Caco-2 (cell line): ENCODE results near the gene KCNQ1OT1. TPM values are rescaled to one million over a fixed set of nuclear protein-coding genes. Genes with fewer than 3 reads are reported as not detected.
A peak's percentile ranks its signal among the peaks of the same experiment; 100 is the strongest.

Experiments used
- BruUV-seq: library from RNA; stranded (reverse); fragments of 400-500 nt; replicated peaks from 2 replicates; lab custom pipeline; 2021; lab: Mats Ljungman, UMichigan
- CTCF ChIA-PET: fragments of 300-600 bp; sonication (Branson Sonifier 250); formaldehyde crosslinking; loops from one replicate; lab custom pipeline; 2022; ENCODE audit warnings: antibody characterized with exemption; lab: Charles Lee
- POLR2A ChIA-PET: fragments of 300-600 bp; sonication (Branson Sonifier 250); formaldehyde crosslinking; loops from one replicate; lab custom pipeline; 2022; ENCODE audit warnings: antibody characterized with exemption; lab: Charles Lee
- DNase-seq, 2 experiments: peaks; one replicate each; pipeline versions ENCODE4 v3.0.0 to v3.0.0-alpha.2; 2020 to 2022
- H3K27me3 ChIP-seq: replicated peaks from 2 replicates; pipeline ENCODE4 v1.6.0; 2011; ENCODE audit warnings: low read length; ENCODE audit not compliant: control insufficient read depth, insufficient read depth
- H3K36me3 ChIP-seq: 2 replicates; pipeline ENCODE4 v1.5.1; 2011; ENCODE audit warnings: low read length; ENCODE audit not compliant: control insufficient read depth, insufficient read depth
- H3K4me1 ChIP-seq: fragments of 250-450 bp; sonication (Bioruptor Pico); 2 replicates; pipeline ENCODE4 v1.5.1; 2020; ENCODE audit warnings: mild to moderate bottlenecking
- H3K4me3 ChIP-seq: 2 replicates; pipeline ENCODE4 v1.5.1; 2011; ENCODE audit warnings: low read depth, mild to moderate bottlenecking, control low read depth, low read length
- H3K9me3 ChIP-seq: fragments of 250-450 bp; sonication (Bioruptor Pico); 2 replicates; pipeline ENCODE4 v1.5.1; 2020; ENCODE audit warnings: mild to moderate bottlenecking, moderate library complexity
- H3K27ac Mint-ChIP-seq: one replicate; pipeline ENCODE4 v1.8.0; 2022; ENCODE audit warnings: mixed read lengths; ENCODE audit not compliant: unreplicated experiment
- H3K27me3 Mint-ChIP-seq: one replicate; pipeline ENCODE4 v1.8.0; 2022; ENCODE audit warnings: mixed read lengths; ENCODE audit not compliant: insufficient read depth, unreplicated experiment
- H3K36me3 Mint-ChIP-seq: one replicate; pipeline ENCODE4 v1.8.0; 2022; ENCODE audit warnings: mild to moderate bottlenecking, mixed read lengths; ENCODE audit not compliant: insufficient read depth, unreplicated experiment
- H3K4me1 Mint-ChIP-seq: one replicate; pipeline ENCODE4 v1.8.0; 2022; ENCODE audit warnings: low read depth, mixed read lengths; ENCODE audit not compliant: unreplicated experiment
- H3K4me3 Mint-ChIP-seq: one replicate; pipeline ENCODE4 v1.8.0; 2022; ENCODE audit warnings: mild to moderate bottlenecking, moderate library complexity, mixed read lengths; ENCODE audit not compliant: unreplicated experiment
- H3K9me3 Mint-ChIP-seq: one replicate; pipeline ENCODE4 v1.8.0; 2022; ENCODE audit warnings: mixed read lengths; ENCODE audit not compliant: unreplicated experiment
- CTCF ChIP-seq, 2 experiments: fragments of 200-600 bp in 1 of 2; IDR thresholded peaks; 1 replicate in 1 of 2; 2 replicates in 1 of 2; pipeline versions ENCODE4 v1.5.1 to v1.8.0; 2011 to 2022; ENCODE audit warnings: antibody characterized with exemption in 1 of 2, control low read depth in 1 of 2, inconsistent platforms in 1 of 2, low read depth in 1 of 2, low read length in 1 of 2, mild to moderate bottlenecking in 1 of 2, moderate library complexity in 1 of 2; ENCODE audit not compliant: insufficient read depth in 1 of 2, severe bottlenecking in 1 of 2, unreplicated experiment in 1 of 2
- intact Hi-C: fragments of 100-400 bp; cut with micrococcal nuclease; formaldehyde crosslinking; loops from one replicate; pipeline ENCODE4 v1.10.0; 2022; ENCODE audit not compliant: unreplicated experiment
- total RNA-seq: library from RNA; stranded (reverse); gene quantifications from 2 replicates; pipeline ENCODE4 v1.2.3, GENCODE V29; 2022

KCNQ1OT1 gene
- total RNA-seq, 1 experiment from 2014 or later: 7.5 TPM

- no peak overlapping the region for H3K27ac Mint-ChIP-seq
- no TSS peak for BruUV-seq
- CTCF ChIA-PET: no interaction called here
Observed at GRCh38 chr11:2685566-2686359, 14.0 kb downstream of the KCNQ1OT1 start.

GRCh38 chr11:2685051-2685450 is 14.7 kb downstream of the KCNQ1OT1 start:
- ChIA-PET POLR2A (no interaction called here), CTCF (no interaction called here)
- Mint-ChIP-seq H3K9me3 (no peaks in the 10 kb centered on the region), H3K36me3 (peaks cover 66% of the 10 kb centered on the region), H3K4me3 (no peak overlapping the region), H3K27me3 (no peaks in the 10 kb centered on the region), H3K4me1 (peaks cover 15% of the 10 kb centered on the region), H3K27ac (no peak overlapping the region)
- peaks cover 16% of the 10 kb centered on the region for H3K36me3 ChIP-seq
- intact Hi-C loops: loop anchor here (5.0 kb wide), 1 partner anchor 153 kb away; no protein-coding TSS in a partner anchor
- H3K4me1 ChIP-seq: no peaks in the 10 kb centered on the region
- H3K27me3 ChIP-seq: no peaks in the 10 kb centered on the region
- H3K9me3 ChIP-seq: no peaks in the 10 kb centered on the region
- no peak for TF ChIP-seq CTCF (IDR thresholded peaks at IDR 0.05; ENCODE audit: insufficient read depth in 1 of 2, low read depth in 1 of 2, low read length in 1 of 2, severe bottlenecking in 1 of 2, unreplicated experiment in 1 of 2)
- H3K4me3 ChIP-seq: no peak overlapping the region
- DNase-seq: peak in 1 of 2 experiments; percentile 11
- no TSS peak for BruUV-seq

More at GRCh38 chr11:2685566-2686359, 14.0 kb downstream of the KCNQ1OT1 start:
- intact Hi-C loops: loop anchor here (5.0 kb wide), 1 partner anchor 153 kb away; no protein-coding TSS in a partner anchor
- H3K27me3 ChIP-seq: no peaks in the 10 kb centered on the region
- H3K9me3 Mint-ChIP-seq: no peaks in the 10 kb centered on the region
- H3K4me3 ChIP-seq: no peak overlapping the region
- peaks cover 20% of the 10 kb centered on the region for H3K36me3 ChIP-seq
- no peak overlapping the region for H3K4me3 Mint-ChIP-seq
- H3K4me1 Mint-ChIP-seq: peaks cover 20% of the 10 kb centered on the region
- H3K27me3 Mint-ChIP-seq: no peaks in the 10 kb centered on the region
- no peaks in the 10 kb centered on the region for H3K9me3 ChIP-seq
- peak in 1 of 2 experiments; percentile 29 for DNase-seq
- no peaks in the 10 kb centered on the region for H3K4me1 ChIP-seq
- TF ChIP-seq CTCF (IDR thresholded peaks at IDR 0.05; ENCODE audit: insufficient read depth in 1 of 2, low read depth in 1 of 2, low read length in 1 of 2, severe bottlenecking in 1 of 2, unreplicated experiment in 1 of 2): no peak
- POLR2A ChIA-PET: no interaction called here
- H3K36me3 Mint-ChIP-seq: peaks cover 64% of the 10 kb centered on the region

GRCh38 chr11:2684581-2684980 is 15.2 kb downstream of the KCNQ1OT1 start:
- no peak overlapping the region for H3K4me3 ChIP-seq
- H3K36me3 ChIP-seq: peaks cover 14% of the 10 kb centered on the region
- H3K9me3 ChIP-seq: no peaks in the 10 kb centered on the region
- BruUV-seq: TSS peak; percentile 5
- Mint-ChIP-seq H3K27me3 (no peaks in the 10 kb centered on the region), H3K4me1 (peaks cover 10% of the 10 kb centered on the region), H3K36me3 (peaks cover 66% of the 10 kb centered on the region), H3K9me3 (no peaks in the 10 kb centered on the region), H3K4me3 (no peak overlapping the region), H3K27ac (no peak overlapping the region)
- DNase-seq: peak in 1 of 2 experiments; percentile 19
- H3K4me1 ChIP-seq: no peaks in the 10 kb centered on the region
- TF ChIP-seq CTCF (IDR thresholded peaks at IDR 0.05; ENCODE audit: insufficient read depth in 1 of 2, low read depth in 1 of 2, low read length in 1 of 2, severe bottlenecking in 1 of 2, unreplicated experiment in 1 of 2): no peak
- intact Hi-C loops: no loop called here
- POLR2A ChIA-PET: no interaction called here
- CTCF ChIA-PET: no interaction called here
- H3K27me3 ChIP-seq: no peaks in the 10 kb centered on the region
